Effector CD8-positive, alpha-beta T cell (primary cell): ENCODE data around the gene GOLGA6L24.
"Not testable (repeated sequence)": the region's sequence is repeated elsewhere in the genome, so short reads cannot be mapped to it uniquely, and the experiment has no call there.

Experiments
- DNase-seq: peaks from one replicate; lab custom pipeline; 2025; lab: John Stamatoyannopoulos, UW
- total RNA-seq, 4 experiments: gene quantifications; one replicate each; lab custom pipeline; 2026; lab: John Stamatoyannopoulos, UW

Gene GOLGA6L24
- 0 reads per million in 4 experiments for total RNA-seq

DNA sequence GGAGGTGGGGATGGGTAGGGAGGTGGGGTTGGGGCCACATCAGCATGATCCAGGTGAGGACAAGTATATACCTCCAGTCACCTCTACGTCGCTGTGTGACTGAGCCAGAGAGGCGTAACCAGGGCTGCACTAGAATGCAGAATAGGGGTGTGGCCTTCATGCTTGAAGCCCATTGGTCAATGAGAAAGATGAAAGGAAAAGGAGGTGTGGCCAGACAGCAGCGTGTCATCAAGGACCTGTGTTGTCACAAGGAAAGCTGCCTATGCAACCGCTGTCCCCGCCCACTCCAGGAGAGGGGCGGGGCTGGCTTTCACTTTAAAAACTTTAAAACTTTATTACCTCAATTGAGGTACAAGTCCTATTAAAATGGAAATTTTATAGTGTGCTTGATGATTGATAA is at the start of gene GOLGA6L24:
GOLGA6L24 (minus strand) TSS at position 101 of the 400 bp plus-strand sequence; CDS start at position 40, 61 bp downstream.
- not testable (repeated sequence) for DNase-seq

DNA sequence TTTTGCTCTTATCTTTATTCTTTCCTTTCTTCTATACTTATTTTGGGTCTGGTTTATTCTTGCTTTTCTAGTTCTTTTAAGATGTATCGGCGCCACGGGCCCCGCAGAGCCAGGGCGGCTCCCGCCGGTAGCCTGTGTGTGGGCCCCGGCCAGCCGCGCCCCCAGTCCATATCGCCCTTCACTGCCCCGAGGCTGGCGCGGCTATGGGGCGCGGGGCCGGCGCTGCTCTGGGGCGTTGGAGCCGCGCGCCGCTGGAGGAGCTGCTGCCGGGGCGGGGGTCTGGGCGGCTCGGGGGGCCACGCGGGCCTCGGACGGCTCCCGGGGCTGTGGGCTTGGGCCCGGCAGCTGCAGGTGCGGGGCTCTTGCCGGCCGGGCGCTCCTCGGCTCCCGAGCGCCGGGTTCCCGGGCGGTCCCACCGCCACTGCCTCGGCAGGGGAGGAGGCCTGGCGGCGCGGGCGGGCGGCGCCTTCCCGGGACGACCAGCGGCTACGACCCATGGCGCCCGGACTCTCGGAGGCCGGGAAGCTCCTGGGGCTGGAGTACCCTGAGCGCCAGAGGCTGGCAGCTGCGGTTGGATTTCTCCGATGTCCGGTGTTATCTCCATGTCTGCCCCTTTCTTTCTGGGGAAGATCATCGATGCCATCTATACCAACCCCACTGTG is 45.0 kb upstream of the GOLGA6L24 start:
- DNase-seq = not testable (repeated sequence)

- DNase-seq = not testable (repeated sequence)
Measured at GRCh38 chr15:28396022-28396421, 38.1 kb upstream of the GOLGA6L24 start.

GRCh38 chr15:28380053-28380452 is 22.2 kb upstream of the GOLGA6L24 start:
- not testable (repeated sequence) for DNase-seq

DNA sequence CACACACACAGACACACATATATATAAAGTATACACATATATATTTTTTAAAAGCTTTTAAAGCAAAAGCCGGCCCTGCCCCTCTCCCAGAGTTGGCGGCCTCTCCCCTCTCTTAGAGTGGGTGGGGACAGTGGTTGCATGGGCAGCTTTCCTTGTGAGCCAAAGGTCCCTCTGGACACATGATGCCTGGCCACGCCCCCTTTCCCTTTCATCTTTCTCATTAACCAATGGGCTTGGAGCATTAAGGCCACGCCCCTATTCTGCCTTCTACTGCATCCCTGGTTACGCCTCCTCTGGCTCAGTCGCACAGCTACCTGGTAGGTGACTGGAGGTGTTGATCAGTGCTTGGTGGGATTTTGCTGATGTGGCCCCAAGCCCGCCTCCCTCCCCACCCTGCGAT is 20.5 kb upstream of the GOLGA6L24 start, which contains the start of gene GOLGA8F:
GOLGA8F (plus strand) TSS at position 301 of the 400 bp plus-strand sequence; CDS start at position 399, 98 bp downstream.
- not testable (repeated sequence) for DNase-seq

DNA sequence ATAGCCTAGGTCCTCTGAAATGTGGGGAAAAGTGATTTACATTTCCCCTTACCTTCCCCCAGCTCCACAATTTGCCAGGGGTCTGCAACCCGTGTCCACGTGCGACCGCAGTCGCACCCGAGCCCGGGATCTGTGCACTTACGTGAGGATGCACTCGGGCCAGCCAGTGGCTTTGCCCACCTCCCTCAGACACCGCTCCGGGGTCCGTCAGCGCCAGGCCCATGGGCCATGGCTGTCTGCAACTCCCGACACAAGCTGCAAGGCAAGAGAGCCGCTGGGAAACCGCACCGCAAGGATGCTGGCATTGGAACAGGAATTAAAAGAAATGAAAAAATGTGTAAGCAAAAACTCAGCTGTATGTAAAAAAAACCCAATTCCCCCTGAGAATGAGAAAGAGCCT is 7.6 kb upstream of the GOLGA6L24 start:
- not testable (repeated sequence) for DNase-seq

- not testable (repeated sequence) for DNase-seq
Measured at GRCh38 chr15:28322129-28322588, 35.7 kb downstream of the GOLGA6L24 start, which contains the start of gene HERC2. Gene HERC2 (minus strand): TSS chr15:28322179. CDS start chr15:28321433, 746 bp downstream.

- DNase-seq = not testable (repeated sequence)
Measured at GRCh38 chr15:28321358-28322078, 36.4 kb downstream of the GOLGA6L24 start.

- not testable (repeated sequence) for DNase-seq
Measured at GRCh38 chr15:28319725-28320124, 38.2 kb downstream of the GOLGA6L24 start.

DNA sequence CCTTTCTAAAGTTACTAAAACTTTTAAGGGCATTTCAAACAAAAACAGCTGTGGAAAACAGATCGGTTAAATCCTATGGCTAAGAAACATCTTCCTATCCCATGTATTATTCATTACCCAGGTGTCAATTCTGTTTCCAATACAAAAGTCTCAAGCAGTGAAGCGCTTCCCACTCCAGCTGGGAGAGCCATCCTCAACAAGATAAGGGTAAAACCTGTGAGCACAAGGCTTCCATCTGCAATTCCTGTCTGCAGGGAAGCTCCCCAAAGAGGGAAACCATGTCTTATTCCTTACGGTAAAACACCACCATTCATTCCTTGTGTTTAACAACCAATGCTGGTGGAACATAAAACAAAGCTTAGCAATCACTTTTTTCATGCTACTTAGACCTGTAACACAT is 39.1 kb downstream of the GOLGA6L24 start:
- DNase-seq = not testable (repeated sequence)

- DNase-seq = not testable (repeated sequence)
Measured at GRCh38 chr15:28318122-28318521, 39.8 kb downstream of the GOLGA6L24 start.

DNA sequence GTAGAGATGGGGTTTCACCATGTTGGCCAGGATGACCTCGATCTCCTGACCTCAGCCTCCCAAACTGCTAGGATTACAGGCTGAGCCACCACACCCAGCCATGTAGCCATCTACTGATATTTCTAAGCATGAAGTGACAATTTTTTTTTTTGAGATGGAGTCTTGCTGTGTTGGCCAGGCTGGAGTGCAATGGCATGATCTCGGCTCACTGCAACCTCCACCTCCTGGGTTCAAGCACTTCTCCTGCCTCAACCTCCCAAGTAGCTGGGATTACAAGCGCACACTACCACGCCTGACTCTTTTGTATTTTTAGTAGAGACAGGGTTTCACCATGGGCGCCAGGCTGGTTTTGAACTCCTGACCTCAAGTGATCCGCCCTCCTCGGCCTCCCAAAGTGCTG is 40.9 kb downstream of the GOLGA6L24 start:
- DNase-seq = not testable (repeated sequence)

- DNase-seq = not testable (repeated sequence)
Measured at GRCh38 chr15:28310454-28310853, 47.4 kb downstream of the GOLGA6L24 start.

- not testable (repeated sequence) for DNase-seq
Measured at GRCh38 chr15:28308718-28309117, 49.2 kb downstream of the GOLGA6L24 start.
